ENCODE results near the gene BTG4.

- TF ChIP-seq, protein P1, sequence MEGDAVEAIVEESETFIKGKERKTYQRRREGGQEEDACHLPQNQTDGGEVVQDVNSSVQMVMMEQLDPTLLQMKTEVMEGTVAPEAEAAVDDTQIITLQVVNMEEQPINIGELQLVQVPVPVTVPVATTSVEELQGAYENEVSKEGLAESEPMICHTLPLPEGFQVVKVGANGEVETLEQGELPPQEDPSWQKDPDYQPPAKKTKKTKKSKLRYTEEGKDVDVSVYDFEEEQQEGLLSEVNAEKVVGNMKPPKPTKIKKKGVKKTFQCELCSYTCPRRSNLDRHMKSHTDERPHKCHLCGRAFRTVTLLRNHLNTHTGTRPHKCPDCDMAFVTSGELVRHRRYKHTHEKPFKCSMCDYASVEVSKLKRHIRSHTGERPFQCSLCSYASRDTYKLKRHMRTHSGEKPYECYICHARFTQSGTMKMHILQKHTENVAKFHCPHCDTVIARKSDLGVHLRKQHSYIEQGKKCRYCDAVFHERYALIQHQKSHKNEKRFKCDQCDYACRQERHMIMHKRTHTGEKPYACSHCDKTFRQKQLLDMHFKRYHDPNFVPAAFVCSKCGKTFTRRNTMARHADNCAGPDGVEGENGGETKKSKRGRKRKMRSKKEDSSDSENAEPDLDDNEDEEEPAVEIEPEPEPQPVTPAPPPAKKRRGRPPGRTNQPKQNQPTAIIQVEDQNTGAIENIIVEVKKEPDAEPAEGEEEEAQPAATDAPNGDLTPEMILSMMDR (IDR thresholded peaks at IDR 0.05): no peak
- TF ChIP-seq USF2 (CRISPR knock-in tag; IDR thresholded peaks at IDR 0.05) (no peak), ELF4 (CRISPR knock-in tag; IDR thresholded peaks at IDR 0.05; ENCODE audit: low read depth) (no peak), E2F1 (CRISPR knock-in tag; IDR thresholded peaks at IDR 0.05) (no peak), TEAD4 (CRISPR knock-in tag; IDR thresholded peaks at IDR 0.05) (no peak), SP1 (CRISPR knock-in tag; conservative IDR thresholded peaks at IDR 0.05) (no peak), ZNF512 (CRISPR knock-in tag; IDR thresholded peaks at IDR 0.05; ENCODE audit: borderline replicate concordance) (no peak), ZNF416 (CRISPR knock-in tag; IDR thresholded peaks at IDR 0.05) (no peak), NR2C2 (CRISPR knock-in tag; IDR thresholded peaks at IDR 0.05) (no peak), ETV6 (CRISPR knock-in tag; IDR thresholded peaks at IDR 0.05) (no peak)
- TF ChIP-seq, protein P2, sequence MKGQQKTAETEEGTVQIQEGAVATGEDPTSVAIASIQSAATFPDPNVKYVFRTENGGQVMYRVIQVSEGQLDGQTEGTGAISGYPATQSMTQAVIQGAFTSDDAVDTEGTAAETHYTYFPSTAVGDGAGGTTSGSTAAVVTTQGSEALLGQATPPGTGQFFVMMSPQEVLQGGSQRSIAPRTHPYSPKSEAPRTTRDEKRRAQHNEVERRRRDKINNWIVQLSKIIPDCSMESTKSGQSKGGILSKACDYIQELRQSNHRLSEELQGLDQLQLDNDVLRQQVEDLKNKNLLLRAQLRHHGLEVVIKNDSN (CRISPR knock-in tag; IDR thresholded peaks at IDR 0.05): no peak
- TF ChIP-seq, protein P3, sequence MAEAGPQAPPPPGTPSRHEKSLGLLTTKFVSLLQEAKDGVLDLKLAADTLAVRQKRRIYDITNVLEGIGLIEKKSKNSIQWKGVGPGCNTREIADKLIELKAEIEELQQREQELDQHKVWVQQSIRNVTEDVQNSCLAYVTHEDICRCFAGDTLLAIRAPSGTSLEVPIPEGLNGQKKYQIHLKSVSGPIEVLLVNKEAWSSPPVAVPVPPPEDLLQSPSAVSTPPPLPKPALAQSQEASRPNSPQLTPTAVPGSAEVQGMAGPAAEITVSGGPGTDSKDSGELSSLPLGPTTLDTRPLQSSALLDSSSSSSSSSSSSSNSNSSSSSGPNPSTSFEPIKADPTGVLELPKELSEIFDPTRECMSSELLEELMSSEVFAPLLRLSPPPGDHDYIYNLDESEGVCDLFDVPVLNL (CRISPR knock-in tag; IDR thresholded peaks at IDR 0.05; ENCODE audit: borderline replicate concordance, low read depth): no peak
- TF ChIP-seq, protein P4, sequence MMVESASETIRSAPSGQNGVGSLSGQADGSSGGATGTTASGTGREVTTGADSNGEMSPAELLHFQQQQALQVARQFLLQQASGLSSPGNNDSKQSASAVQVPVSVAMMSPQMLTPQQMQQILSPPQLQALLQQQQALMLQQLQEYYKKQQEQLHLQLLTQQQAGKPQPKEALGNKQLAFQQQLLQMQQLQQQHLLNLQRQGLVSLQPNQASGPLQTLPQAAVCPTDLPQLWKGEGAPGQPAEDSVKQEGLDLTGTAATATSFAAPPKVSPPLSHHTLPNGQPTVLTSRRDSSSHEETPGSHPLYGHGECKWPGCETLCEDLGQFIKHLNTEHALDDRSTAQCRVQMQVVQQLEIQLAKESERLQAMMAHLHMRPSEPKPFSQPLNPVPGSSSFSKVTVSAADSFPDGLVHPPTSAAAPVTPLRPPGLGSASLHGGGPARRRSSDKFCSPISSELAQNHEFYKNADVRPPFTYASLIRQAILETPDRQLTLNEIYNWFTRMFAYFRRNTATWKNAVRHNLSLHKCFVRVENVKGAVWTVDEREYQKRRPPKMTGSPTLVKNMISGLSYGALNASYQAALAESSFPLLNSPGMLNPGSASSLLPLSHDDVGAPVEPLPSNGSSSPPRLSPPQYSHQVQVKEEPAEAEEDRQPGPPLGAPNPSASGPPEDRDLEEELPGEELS (CRISPR knock-in tag; IDR thresholded peaks at IDR 0.05): no peak
- TF ChIP-seq, protein P5, sequence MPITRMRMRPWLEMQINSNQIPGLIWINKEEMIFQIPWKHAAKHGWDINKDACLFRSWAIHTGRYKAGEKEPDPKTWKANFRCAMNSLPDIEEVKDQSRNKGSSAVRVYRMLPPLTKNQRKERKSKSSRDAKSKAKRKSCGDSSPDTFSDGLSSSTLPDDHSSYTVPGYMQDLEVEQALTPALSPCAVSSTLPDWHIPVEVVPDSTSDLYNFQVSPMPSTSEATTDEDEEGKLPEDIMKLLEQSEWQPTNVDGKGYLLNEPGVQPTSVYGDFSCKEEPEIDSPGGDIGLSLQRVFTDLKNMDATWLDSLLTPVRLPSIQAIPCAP (CRISPR knock-in tag; IDR thresholded peaks at IDR 0.05): no peak
Observed at GRCh38 chr11:111514216-111515031, 2.2 kb upstream of the BTG4 start, which contains the start of gene HOATZ.
